OCI-LY1 (cell line): ENCODE data around the gene MRPS12.

Experiments
- CTCF ChIP-seq: fragments of 200-600 bp; sonication (generic), shearing (Covaris generic); IDR thresholded peaks from 2 replicates; pipeline ENCODE4 v1.5.1; 2017; ENCODE audit warnings: mild to moderate bottlenecking, antibody characterized with exemption, low read length, moderate library complexity, mixed read lengths
- EZH2 ChIP-seq: fragments of 200-600 bp; sonication (generic), shearing (Covaris generic); IDR thresholded peaks from 2 replicates; pipeline ENCODE4 v1.8.0; 2017; ENCODE audit warnings: borderline replicate concordance, mixed run types, mild to moderate bottlenecking, antibody characterized with exemption, low read length, moderate library complexity, mixed read lengths

- TF ChIP-seq CTCF (no peak), EZH2 (no peak)
Measured at GRCh38 chr19:38924388-38924787, 6.4 kb upstream of the MRPS12 start.
